Stomach (tissue), 4 donors: Measurements from ENCODE around the gene ANLN.

Experiments
- CTCF ChIP-seq, 7 experiments: fragments of 450-650 bp in 4 of 7; fragments of 200-600 bp in 3 of 7; sonication (generic) in 3 of 7; IDR thresholded peaks; one replicate each; pipeline ENCODE4 v1.5.1; 2016 to 2019; ENCODE audit warnings: antibody characterized with exemption in 7 of 7, control low read depth in 2 of 7, mild to moderate bottlenecking in 1 of 7
- POLR2A ChIP-seq, 4 donors: fragments of 450-650 bp; IDR thresholded peaks; one replicate each; pipeline ENCODE4 v1.6.1; 2016; ENCODE audit warnings: antibody characterized with exemption in 4 of 4, control low read depth in 2 of 4, mild to moderate bottlenecking in 1 of 4, moderate library complexity in 1 of 4

GRCh38 chr7:36390199-36391090 lies 783 bp downstream of the ANLN start:
- TF ChIP-seq POLR2A (IDR thresholded peaks at IDR 0.05) (no peak), CTCF (IDR thresholded peaks at IDR 0.05) (no peak)
